T-helper 1 cell treated with Interleukin-12 subunit alpha and Interleukin-12 subunit beta and Interleukin-4 antibody, amounts not matched to agents 30 μg/mL and 1 μg/mL, for 36 hours (primary cell): ENCODE measurements around the gene RARB.

ENCODE experiments used
- H3K27ac Mint-ChIP-seq: one replicate; pipeline ENCODE4 v1.8.0; 2021; ENCODE audit warnings: mild to moderate bottlenecking, mixed read lengths
- H3K27me3 Mint-ChIP-seq: one replicate; pipeline ENCODE4 v1.8.0; 2021; ENCODE audit warnings: low read depth, mixed read lengths
- H3K36me3 Mint-ChIP-seq: one replicate; pipeline ENCODE4 v1.8.0; 2021; ENCODE audit warnings: low read depth, mixed read lengths
- H3K4me1 Mint-ChIP-seq: one replicate; pipeline ENCODE4 v1.8.0; 2021; ENCODE audit warnings: low read depth, mixed read lengths
- H3K4me3 Mint-ChIP-seq: one replicate; pipeline ENCODE4 v1.8.0; 2021; ENCODE audit warnings: mild to moderate bottlenecking, moderate library complexity, mixed read lengths
- H3K9me3 Mint-ChIP-seq: one replicate; pipeline ENCODE4 v1.8.0; 2021; ENCODE audit warnings: mixed read lengths

The RARB gene

DNA sequence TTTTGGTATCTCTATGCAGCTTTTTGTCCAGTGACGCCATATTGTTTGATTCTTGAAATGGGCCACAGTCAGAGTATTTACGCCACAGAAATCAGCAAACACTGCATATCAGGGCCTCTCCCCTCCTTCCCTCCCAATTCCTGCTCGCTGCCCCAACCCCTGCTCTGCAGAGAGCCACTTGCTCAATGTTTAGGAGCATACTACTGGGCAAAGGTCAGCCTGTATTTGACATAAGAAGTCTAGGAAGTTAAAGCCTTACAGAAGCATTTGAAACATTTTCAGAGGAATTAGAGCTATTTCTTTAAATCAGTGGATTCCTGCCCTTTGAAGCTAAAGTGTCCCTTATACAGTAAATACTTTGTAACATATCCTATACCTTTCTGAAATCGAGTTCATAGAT, 17.4 kb upstream of the RARB start:
- Mint-ChIP-seq H3K27me3 (no peaks in the 10 kb centered on the region), H3K9me3 (no peaks in the 10 kb centered on the region), H3K36me3 (no peaks in the 10 kb centered on the region), H3K4me1 (no peaks in the 10 kb centered on the region), H3K4me3 (no peak overlapping the region), H3K27ac (no peak overlapping the region)

DNA sequence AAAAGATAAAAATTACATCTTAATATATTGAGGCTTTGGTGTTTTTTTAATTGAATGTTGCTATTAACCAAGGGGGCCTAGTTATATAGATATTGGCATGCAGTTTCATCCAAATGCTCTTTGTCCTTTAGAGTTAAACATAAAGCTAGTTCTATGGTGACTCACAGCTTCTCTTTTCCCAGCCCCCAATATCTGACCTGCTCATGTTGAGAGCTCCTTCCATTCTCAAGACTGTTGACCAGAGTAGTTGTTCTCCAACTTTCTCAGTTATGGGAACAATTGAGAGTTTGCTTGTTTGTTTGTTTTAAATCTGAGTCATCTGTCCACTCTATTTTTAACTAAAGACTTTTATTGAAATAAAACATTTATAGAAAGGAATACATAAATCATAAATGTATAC, 15.8 kb upstream of the RARB start:
- Mint-ChIP-seq H3K4me1 (no peaks in the 10 kb centered on the region), H3K4me3 (no peak overlapping the region), H3K27me3 (no peaks in the 10 kb centered on the region), H3K9me3 (no peaks in the 10 kb centered on the region), H3K27ac (no peak overlapping the region), H3K36me3 (no peaks in the 10 kb centered on the region)

DNA sequence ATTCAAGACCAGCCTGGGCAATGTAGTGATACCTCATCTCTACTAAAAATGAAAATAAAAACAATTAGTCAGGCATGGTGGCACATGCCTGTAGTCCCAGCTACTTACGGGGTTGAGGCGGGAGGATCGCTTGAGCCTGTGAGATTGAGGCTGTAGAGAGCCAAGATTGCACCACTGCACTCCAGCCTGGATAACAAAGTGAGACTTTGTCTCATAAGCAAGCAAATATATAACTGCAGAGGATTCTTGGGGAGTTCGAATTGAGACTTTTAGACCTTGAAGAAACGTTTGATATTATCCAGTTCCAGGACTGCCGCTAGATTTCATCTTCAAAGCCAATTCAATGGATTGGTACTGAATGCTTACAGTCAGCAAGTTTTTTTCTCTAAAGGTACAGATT, 11.9 kb upstream of the RARB start:
- Mint-ChIP-seq H3K9me3 (no peaks in the 10 kb centered on the region), H3K36me3 (no peaks in the 10 kb centered on the region), H3K27ac (no peak overlapping the region), H3K4me1 (no peaks in the 10 kb centered on the region), H3K4me3 (no peak overlapping the region), H3K27me3 (no peaks in the 10 kb centered on the region)

DNA sequence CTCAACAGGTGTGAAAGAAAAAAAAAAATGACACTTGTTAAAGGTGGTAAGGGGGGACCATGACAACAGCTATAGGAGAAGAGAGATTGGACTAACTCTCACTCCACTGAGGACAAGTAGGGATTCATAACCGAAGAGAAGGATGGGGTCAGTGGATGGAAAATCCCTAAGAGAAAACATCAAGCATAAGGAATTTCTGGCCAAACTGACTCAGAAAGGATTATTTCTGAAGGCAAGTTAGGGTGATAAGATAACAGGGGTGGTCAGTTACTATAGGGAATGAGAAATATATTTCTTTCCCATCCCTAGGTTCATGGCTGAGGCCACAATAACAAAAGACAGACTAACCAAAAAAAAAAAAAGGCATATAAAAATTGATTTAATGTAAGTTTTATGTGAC, 9.5 kb upstream of the RARB start:
- no peaks in the 10 kb centered on the region for H3K4me1 Mint-ChIP-seq
- H3K27me3 Mint-ChIP-seq, result no peaks in the 10 kb centered on the region
- H3K27ac Mint-ChIP-seq, result no peak overlapping the region
- no peaks in the 10 kb centered on the region for H3K36me3 Mint-ChIP-seq
- H3K4me3 Mint-ChIP-seq, result no peak overlapping the region
- H3K9me3 Mint-ChIP-seq, result no peaks in the 10 kb centered on the region

DNA sequence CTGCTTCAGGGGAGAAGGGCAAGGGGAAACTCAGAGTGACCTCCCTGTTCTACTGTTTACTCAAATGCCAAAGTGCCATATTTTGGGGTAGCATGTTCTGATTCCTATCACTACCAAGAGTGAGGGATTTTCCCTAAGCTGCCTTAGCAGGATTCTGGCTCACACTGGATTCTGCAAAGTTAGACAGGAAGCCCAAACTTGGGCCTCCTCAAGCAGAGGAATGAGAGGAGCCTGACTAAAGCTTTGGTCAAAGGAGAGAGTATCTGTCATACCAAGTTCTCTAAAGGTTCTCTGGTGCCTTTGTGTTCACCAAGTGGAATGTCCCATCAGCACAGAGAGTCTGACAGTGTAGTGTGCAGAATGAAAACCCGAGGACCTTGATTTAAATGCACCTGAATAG, 8.8 kb upstream of the RARB start:
- no peak overlapping the region for H3K27ac Mint-ChIP-seq
- H3K9me3 Mint-ChIP-seq, result no peaks in the 10 kb centered on the region
- H3K36me3 Mint-ChIP-seq, result no peaks in the 10 kb centered on the region
- no peak overlapping the region for H3K4me3 Mint-ChIP-seq
- H3K4me1 Mint-ChIP-seq, result no peaks in the 10 kb centered on the region
- H3K27me3 Mint-ChIP-seq, result no peaks in the 10 kb centered on the region

DNA sequence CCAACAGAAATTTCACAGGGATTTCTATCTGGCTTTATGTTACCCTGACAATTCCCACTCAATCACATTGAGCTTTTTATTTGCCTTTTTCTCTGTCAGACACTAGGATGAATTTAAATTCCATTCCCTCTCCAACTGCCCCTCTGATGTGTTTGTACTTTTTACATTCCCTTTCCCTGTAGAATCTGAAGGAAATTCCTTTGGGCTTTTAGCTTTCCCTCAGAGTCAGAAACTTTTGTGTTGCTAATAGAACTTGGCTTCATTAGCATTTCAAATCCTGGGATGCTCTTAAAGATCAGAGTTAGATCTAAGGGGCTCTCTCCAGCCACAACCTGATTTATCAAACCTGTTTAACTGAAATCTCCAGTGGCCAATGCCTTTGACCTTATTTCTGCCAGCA, 7.9 kb upstream of the RARB start:
- no peaks in the 10 kb centered on the region for H3K9me3 Mint-ChIP-seq
- no peaks in the 10 kb centered on the region for H3K36me3 Mint-ChIP-seq
- peaks cover 2% of the 10 kb centered on the region for H3K27me3 Mint-ChIP-seq
- H3K4me1 Mint-ChIP-seq, result no peaks in the 10 kb centered on the region
- no peak overlapping the region for H3K27ac Mint-ChIP-seq
- no peak overlapping the region for H3K4me3 Mint-ChIP-seq

DNA sequence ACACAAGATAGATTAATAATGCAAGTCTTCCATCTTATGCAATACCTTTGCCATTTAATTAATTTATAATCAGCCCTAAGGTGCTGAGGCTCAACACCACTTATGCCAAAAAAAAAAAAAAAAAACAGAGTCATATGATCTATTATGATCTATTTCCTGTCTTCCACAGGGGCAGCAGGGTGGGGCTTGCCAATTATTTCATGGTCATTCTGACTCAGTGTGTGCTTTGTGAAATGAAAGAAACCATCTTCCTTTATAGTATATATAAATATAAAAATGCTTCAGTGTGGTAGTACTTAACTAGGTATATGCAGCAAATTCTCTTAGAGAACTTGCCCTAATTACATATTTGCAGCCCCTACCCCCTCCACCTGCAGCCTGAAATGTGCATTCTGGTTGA, 7.2 kb upstream of the RARB start:
- no peaks in the 10 kb centered on the region for H3K36me3 Mint-ChIP-seq

DNA sequence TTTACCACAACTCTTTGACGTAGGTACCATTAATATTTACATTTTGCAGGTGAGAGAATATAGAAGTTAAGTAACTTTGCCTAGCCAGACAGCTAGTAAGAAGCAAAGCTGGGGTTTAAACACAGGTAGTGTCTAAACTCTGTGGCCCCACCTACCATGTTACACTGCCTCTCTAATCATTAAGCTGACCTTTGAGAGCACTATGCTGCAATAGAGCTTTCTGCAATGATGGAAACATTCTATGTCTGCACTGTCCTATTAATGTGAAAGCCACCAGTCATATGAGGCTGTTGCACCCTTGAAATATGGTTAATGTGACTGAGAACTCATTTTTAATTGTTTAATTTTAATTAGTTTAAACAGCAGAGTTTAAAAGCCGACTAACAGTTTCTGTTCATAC, 6.3 kb upstream of the RARB start:
- Mint-ChIP-seq H3K4me3 (no peak overlapping the region), H3K9me3 (no peaks in the 10 kb centered on the region), H3K27me3 (peaks cover 18% of the 10 kb centered on the region), H3K27ac (no peak overlapping the region), H3K4me1 (no peaks in the 10 kb centered on the region), H3K36me3 (no peaks in the 10 kb centered on the region)

More for the DNA sequence above, 7.2 kb upstream of the RARB start:
- Mint-ChIP-seq H3K9me3 (no peaks in the 10 kb centered on the region), H3K27me3 (peaks cover 9% of the 10 kb centered on the region), H3K4me3 (no peak overlapping the region), H3K4me1 (no peaks in the 10 kb centered on the region), H3K27ac (no peak overlapping the region)

DNA sequence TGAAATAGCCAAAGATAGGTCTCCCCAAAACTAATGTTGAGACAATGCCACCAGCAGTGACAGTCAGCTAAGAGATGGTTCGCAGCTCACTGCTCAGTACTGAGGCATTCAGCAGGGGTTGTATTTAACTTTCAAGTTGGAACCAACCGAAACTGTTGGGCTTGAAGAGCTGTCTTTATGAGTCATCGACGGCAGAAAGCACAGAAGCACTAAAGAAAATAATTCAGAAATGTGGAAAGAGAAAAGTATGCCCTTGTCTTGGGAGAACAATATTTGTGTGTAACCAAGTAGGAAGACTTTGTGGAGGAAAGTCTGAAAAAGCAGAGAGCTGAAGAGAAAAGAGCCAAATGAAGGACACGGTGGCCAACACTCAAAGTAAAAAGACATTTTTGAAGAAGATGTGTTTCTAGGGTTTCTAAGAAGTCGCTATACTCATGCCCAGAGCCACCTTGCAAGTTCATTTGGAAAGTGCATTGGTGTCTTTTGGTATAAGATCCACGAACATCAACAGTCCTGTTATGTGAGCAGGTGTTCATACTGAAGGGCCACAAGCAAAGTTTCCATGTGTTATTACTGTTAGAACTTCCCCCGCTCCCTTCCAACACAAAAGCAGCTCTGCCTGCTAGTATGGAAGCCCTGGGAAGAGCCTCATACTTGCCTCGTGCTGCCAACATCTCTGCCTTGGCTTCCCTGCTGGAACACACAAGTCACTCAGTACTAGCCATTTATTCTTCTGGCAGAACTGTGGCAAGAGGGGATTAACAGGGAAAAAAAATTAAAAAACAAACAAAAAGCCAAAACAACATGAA, 4.1 kb upstream of the RARB start:
- Mint-ChIP-seq H3K27me3 (peaks cover 40% of the 10 kb centered on the region), H3K27ac (no peak overlapping the region), H3K36me3 (no peaks in the 10 kb centered on the region), H3K4me3 (no peak overlapping the region), H3K4me1 (no peaks in the 10 kb centered on the region), H3K9me3 (no peaks in the 10 kb centered on the region)

DNA sequence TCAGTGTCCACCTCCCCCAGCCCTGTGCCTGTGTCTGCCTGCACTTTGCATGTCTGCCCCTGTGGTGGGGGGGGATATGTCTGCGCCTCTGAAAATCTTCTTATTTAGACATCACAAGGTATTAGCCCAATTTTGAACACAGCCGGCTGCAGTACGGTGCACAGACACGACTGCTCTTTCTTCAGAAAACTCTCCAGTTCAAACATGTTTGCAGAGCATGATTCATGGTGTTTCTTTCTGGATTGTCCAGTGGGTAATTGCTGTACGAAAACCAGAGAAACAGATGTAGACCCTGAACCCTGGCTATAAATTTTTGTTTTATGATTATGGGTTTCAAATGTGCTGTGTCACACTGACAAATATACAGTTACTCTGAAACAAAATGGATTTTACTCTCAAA, 3.4 kb upstream of the RARB start:
- H3K4me3 Mint-ChIP-seq, result no peak overlapping the region
- H3K27me3 Mint-ChIP-seq, result peaks cover 46% of the 10 kb centered on the region
- H3K9me3 Mint-ChIP-seq, result no peaks in the 10 kb centered on the region
- no peaks in the 10 kb centered on the region for H3K36me3 Mint-ChIP-seq
- H3K27ac Mint-ChIP-seq, result no peak overlapping the region
- no peaks in the 10 kb centered on the region for H3K4me1 Mint-ChIP-seq

DNA sequence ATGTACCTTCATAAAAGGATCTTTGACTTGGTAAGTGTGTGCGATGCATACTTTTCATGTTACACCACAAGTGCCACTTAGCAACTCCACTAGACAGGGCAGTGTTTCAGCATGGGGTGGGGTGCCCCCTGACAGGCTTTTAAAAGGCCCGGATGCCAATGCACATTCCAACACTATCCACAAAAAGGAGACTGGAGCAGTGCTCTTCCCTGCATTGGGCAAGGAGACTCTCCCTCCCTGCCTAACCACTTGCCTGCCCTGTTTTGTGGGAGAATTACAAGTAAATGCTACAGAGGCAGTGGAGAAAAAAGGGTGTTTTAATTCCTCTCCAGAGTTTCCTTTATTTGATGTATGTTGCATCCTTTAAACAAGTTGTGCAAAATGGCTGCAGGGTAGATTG, 1.7 kb upstream of the RARB start:
- no peaks in the 10 kb centered on the region for H3K4me1 Mint-ChIP-seq
- no peaks in the 10 kb centered on the region for H3K36me3 Mint-ChIP-seq
- H3K4me3 Mint-ChIP-seq, result no peak overlapping the region
- peaks cover 56% of the 10 kb centered on the region for H3K27me3 Mint-ChIP-seq
- H3K9me3 Mint-ChIP-seq, result no peaks in the 10 kb centered on the region
- H3K27ac Mint-ChIP-seq, result no peak overlapping the region

DNA sequence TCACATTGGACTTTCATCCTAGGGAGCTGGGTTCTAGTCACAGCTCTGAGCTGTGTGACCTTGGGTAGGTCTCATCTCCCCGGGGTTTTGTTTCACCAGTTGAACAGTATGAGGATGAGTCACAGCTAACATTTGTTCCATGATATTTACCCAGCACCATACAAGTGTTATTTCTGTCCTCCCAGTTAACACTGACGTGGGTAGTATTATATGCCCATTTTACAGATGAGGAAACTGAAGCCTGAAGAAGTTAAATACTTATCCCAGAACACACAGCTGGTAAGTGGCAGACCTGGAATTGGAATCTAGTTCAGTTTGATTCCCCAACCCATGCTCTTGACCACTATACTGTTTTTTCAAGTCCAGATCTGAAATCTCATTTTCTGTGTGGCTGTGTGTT, 908 bp upstream of the RARB start:
- Mint-ChIP-seq H3K36me3 (no peaks in the 10 kb centered on the region), H3K9me3 (no peaks in the 10 kb centered on the region), H3K27me3 (peaks cover 56% of the 10 kb centered on the region), H3K27ac (no peak overlapping the region), H3K4me3 (no peak overlapping the region), H3K4me1 (no peaks in the 10 kb centered on the region)

DNA sequence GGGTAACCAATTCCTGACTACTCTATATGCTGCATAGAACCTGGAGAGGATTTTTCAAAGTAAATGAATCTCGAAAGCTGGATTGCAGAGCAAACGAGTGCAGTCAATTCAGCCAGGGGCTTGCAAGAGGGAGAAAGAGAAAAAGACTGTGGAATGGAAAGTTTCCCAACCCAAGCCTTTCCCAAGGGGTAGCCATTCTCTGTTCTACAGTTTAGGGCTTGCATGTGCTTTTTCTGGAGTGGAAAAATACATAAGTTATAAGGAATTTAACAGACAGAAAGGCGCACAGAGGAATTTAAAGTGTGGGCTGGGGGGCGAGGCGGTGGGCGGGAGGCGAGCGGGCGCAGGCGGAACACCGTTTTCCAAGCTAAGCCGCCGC, 511 bp upstream of the RARB start:
- Mint-ChIP-seq H3K36me3 (no peaks in the 10 kb centered on the region), H3K27ac (no peak overlapping the region), H3K9me3 (no peaks in the 10 kb centered on the region), H3K27me3 (peaks cover 56% of the 10 kb centered on the region), H3K4me1 (no peaks in the 10 kb centered on the region), H3K4me3 (no peak overlapping the region)

DNA sequence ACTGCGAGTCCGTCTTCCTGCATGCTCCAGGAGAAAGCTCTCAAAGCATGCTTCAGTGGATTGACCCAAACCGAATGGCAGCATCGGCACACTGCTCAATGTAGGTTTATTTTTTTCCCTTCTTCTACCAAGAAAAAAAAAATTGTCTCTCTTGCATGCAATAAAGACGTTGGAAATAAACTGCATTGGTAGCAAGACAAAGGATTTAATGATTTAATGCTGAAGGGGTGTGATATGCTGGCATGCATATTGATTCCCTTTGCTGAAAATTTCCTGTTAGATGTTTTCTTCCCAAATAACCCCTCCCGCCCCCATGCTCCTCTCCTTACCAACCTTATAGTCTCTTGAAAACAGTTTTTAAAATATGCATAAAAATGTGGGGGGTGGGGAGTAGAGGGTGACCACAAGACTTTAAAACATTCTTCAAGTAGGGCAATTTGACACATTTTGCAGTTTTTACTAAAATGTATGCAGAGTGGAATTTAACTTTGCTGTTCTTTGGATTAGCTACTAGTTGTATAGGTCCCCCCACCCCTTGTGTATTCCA, 799 bp downstream of the RARB start:
- H3K27ac Mint-ChIP-seq, result no peak overlapping the region
- no peaks in the 10 kb centered on the region for H3K36me3 Mint-ChIP-seq
- H3K4me3 Mint-ChIP-seq, result no peak overlapping the region
- H3K27me3 Mint-ChIP-seq, result peaks cover 56% of the 10 kb centered on the region
- H3K9me3 Mint-ChIP-seq, result no peaks in the 10 kb centered on the region
- H3K4me1 Mint-ChIP-seq, result no peaks in the 10 kb centered on the region

DNA sequence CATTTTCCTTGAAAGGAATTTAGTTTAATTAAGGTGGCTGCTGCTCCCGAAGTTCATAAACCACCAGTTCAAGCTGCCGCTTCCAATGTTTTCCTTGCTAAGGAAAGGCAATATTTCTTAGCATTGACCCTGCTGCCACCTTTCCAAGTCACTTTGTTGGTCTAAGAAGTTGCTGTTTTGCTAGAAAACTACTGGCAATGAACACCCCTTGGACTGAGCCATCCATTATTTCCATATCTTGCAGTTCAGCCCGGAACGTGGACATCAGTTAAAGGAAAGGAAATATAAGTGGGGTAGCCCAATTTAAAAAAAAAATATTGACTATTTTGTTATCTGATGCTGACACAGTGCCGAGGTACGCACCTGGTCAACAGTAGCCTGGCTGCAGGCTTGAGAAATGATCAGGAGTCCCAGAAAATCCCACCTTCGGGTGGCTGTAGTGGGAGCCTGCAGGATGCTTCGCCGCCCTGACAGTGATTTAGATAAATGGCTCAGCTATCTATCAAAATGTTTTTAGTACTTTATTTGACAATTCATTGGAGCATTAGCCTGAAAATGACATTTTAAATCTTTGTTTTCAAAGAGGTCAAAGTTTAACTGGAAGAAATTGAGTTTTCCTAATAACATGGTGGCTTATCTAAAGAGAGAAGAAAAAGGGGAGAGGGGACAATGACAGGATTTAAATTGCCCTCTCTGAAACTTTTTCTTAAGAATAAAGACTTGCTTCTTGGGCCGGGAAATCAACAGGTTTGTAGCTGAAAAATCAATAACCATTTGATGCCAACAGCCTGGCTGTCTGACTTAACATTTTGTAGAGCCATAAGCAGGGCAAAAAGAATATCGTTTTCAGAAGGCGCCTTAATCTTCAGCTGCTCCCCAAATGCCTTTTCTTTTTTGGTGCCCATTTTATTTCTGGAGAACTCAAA, 1.6 kb downstream of the RARB start:
- H3K9me3 Mint-ChIP-seq, result no peaks in the 10 kb centered on the region

More for the DNA sequence above, 1.6 kb downstream of the RARB start:
- peaks cover 56% of the 10 kb centered on the region for H3K27me3 Mint-ChIP-seq
- H3K36me3 Mint-ChIP-seq, result no peaks in the 10 kb centered on the region
- H3K4me3 Mint-ChIP-seq, result no peak overlapping the region
- no peaks in the 10 kb centered on the region for H3K4me1 Mint-ChIP-seq
- no peak overlapping the region for H3K27ac Mint-ChIP-seq
